H1 (cell line): ENCODE measurements around the gene S100PBP. TPM values are rescaled to one million over a fixed set of nuclear protein-coding genes. Genes with fewer than 3 reads are reported as not detected.

Source experiments
- BACH1 ChIP-seq: IDR thresholded peaks from 2 replicates; pipeline ENCODE4 v1.6.1; 2012; ENCODE audit warnings: low read length, improper control_type of control experiment
- BCL11A ChIP-seq, 2 experiments: IDR thresholded peaks; one replicate each; pipeline ENCODE4 v1.6.1; 2011; ENCODE audit warnings: low read depth in 2 of 2, low read length in 2 of 2, mild to moderate bottlenecking in 2 of 2
- CHD7 ChIP-seq: fragments of 300-600 bp; sonication (generic); IDR thresholded peaks from 2 replicates; pipeline ENCODE4 v1.7.1; 2012; ENCODE audit warnings: low read length, moderate library complexity, mild to moderate bottlenecking, inconsistent platforms; ENCODE audit not compliant: insufficient replicate concordance
- GTF2F1 ChIP-seq: IDR thresholded peaks from 2 replicates; pipeline ENCODE4 v1.6.1; 2012; ENCODE audit warnings: low read depth, low read length, improper control_type of control experiment, borderline replicate concordance
- MAX ChIP-seq: IDR thresholded peaks from 2 replicates; pipeline ENCODE4 v1.6.1; 2012; ENCODE audit warnings: inconsistent platforms
- POLR2AphosphoS5 ChIP-seq: IDR thresholded peaks from 2 replicates; pipeline ENCODE4 v1.6.1; 2011; ENCODE audit warnings: low read depth, low read length
- SIN3A ChIP-seq, 2 experiments: IDR thresholded peaks in 1 of 2; conservative IDR thresholded peaks in 1 of 2; 2 replicates each; pipeline ENCODE4 v1.6.1; 2011 to 2012; ENCODE audit warnings: low read length in 2 of 2, improper control_type of control experiment in 1 of 2, low read depth in 1 of 2, mild to moderate bottlenecking in 1 of 2
- USF2 ChIP-seq: IDR thresholded peaks from 2 replicates; pipeline ENCODE4 v1.6.1; 2011; ENCODE audit warnings: low read length, improper control_type of control experiment
- polyA plus RNA-seq, 7 experiments: library from polyadenylated mRNA; depleted of rRNA in 3 of 7; stranded (reverse) in 5 of 7; unstranded in 2 of 7; fragments of >200 nt in 5 of 7; fragments of 200-250 nt in 2 of 7; gene quantifications; 1 replicate in 5 of 7; 2 replicates in 1 of 7; 4 replicates in 1 of 7; pipeline versions ENCODE4 v1.2.1 to v1.2.3, GENCODE V29; 2011 to 2013; ENCODE audit warnings: missing spikeins in 2 of 7, mixed read lengths in 2 of 7
- total RNA-seq: library from RNA; stranded (reverse); fragmentation: NEBNext Ultra II Directional; extraction: Animal tissue kit (Norgen Biotek cat#: 25700); gene quantifications from 2 replicates; pipeline ENCODE4 v1.2.1, GENCODE V29; 2021

S100PBP gene
- total and polyA plus RNA-seq, 2 of the 8 experiments (the other 6 are each of a cell fraction or from before 2014, with no cell fraction given) = 43.8 to 68.3 TPM

GRCh38 chr1:32886004-32886827 is 68.8 kb downstream of the S100PBP start, which contains the start of gene HPCA (continued):
- TF ChIP-seq USF2 (no peak), BACH1 (no peak; the same call in 1 of the 2 replicates), BCL11A (IDR thresholded peaks at IDR 0.05; ENCODE audit: low read depth in 2 of 2, low read length in 2 of 2) (no peak), MAX (peak; percentile 88), SIN3A (conservative IDR thresholded peaks at IDR 0.05 in 1 of 2, IDR thresholded peaks at IDR 0.05 in 1 of 2; ENCODE audit: low read depth in 1 of 2, low read length in 2 of 2) (peak; percentile 99 to 100), GTF2F1 (no peak), CHD7 (no peak), POLR2AphosphoS5 (no peak)
